Cerebellar cortex (tissue), 1 donor: Measurements from ENCODE around the gene MLC1.

Experiments
- DNase-seq: peaks from one replicate; pipeline ENCODE4 v3.0.0-alpha.2; 2015; ENCODE audit warnings: low spot score

Gene MLC1

GRCh38 chr22:50016308-50016987, 68.8 kb downstream of the MLC1 start:
- DNase-seq, result no peak

- DNase-seq, result no peak
Measured at GRCh38 chr22:50015451-50016307, 69.5 kb downstream of the MLC1 start.

DNA sequence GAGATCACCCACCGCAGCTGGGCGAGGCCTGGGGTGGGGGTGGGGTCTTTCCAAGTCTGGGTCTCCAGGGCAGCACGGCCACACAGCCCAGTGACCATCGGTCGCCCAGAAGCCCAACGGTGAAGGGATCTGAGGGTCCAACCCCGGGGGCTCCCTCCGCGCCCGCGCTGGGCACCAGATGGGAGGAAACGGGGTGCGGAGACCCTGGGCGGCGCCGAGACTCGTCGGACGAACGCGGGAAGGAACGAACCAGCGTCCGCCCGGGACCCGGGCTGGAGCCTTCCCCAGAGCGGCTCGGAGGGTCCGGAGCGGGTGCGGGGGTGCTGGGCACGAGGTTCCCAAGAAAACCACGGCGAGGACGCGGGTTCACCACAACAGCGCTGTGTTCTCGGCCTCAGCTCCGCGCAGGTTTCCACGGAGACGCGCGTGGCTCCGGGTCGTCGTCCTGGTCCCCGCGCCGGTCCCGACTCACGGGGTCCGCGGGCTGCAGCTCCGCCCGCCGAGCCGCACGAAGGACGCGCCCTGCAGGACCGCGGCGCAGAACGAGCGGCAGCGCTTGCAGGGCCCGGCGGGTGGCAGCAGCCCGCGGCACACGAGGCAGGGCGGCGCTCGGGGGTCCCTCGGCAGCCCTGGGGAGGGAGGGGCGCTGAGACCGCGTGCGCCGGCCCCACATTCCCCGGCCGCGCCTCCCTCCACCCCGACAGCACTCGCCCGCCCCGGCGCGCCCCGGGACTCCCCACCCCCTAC, 70.4 kb downstream of the MLC1 start:
- DNase-seq, result no peak

GRCh38 chr22:50014053-50014501, 71.1 kb downstream of the MLC1 start:
- no peak for DNase-seq

DNA sequence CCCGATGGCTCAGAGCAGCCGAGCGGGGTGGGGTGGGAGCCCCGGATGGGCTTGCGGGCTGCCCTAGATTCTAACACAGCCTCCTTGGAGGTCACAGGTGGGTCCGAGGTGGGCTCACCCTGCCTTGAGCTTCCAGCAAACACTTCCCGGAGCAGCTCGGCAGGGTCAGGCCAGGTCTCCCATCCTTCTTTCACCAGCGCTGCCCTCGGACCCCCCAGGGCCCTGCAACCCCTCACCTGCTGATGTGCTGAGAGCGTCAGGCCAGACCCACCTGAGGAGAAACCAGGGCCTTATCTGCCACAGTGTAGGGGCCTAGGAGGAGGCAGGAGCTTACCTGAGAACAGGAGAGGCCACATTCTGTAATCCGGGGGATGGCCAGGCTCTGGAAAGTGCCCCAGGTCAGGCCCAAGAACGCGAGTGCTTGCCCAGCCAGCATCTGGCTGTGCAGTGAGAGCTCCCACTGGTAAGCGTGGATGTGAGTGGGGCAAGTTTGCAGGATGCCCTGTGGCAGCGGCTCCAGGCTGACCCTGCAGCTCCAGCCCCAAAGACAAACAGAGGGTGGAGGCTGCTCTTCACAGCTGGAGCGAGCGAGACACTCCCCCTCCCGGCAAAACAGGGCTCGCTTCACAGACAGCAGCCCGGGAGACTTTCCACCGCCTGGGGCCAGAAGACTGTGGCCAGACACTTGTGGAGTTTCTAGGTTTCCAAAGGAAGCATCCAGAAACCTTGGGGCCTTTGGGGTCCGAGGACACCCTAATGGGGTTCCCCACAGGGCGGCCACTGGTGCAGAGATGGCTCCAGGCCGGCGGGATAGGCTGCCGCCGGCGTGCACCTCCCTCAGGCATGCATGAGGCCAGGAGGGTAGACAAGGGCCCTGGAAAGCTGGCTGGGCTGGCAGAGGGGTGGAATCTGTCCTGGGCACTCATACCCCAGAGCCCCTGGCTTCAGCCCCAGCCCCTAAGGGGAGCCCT, 72.7 kb downstream of the MLC1 start, which contains the start of gene IL17REL:
Gene IL17REL, minus strand, starts transcription at position 555 of the 971 bp plus-strand sequence. Its CDS starts 119 bp downstream, at position 436.
- no peak for DNase-seq

DNA sequence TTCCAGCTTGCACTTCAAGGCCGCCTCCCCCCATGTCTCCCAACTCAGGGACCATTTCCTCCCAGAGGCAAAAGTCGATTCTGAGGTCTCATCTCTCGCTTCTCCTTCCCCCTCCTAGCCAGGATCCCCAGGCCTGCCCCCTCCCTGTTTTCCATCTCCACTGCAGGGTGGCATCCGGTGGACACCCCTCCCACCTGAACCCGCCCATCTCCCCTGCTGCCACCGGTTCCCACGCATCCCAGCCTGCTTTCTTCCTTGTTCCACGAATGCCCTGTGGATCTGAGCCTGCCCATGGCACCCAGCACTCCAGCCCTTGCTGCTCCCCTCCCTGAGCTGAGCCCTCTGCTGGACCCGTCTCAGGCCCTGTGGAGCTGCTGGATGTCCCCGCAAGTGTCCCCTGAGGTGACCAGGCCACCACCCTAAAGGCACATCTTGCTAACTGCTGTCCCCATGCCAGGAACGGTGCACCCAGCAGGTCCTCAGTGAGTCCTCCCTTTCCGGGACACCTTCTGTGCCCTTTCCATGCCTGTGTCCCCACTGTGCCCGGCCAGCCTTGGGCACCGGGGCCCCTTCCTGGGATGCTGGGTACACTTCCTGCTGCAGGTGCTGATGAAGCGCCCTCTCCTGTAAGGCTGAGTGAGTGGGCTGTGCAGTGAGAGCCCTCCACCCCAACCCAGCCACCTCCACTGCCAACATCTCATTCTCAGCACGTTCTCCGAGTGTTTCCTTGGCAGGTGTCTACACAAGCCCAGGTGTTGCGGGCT, 73.6 kb downstream of the MLC1 start:
- no peak for DNase-seq

DNA sequence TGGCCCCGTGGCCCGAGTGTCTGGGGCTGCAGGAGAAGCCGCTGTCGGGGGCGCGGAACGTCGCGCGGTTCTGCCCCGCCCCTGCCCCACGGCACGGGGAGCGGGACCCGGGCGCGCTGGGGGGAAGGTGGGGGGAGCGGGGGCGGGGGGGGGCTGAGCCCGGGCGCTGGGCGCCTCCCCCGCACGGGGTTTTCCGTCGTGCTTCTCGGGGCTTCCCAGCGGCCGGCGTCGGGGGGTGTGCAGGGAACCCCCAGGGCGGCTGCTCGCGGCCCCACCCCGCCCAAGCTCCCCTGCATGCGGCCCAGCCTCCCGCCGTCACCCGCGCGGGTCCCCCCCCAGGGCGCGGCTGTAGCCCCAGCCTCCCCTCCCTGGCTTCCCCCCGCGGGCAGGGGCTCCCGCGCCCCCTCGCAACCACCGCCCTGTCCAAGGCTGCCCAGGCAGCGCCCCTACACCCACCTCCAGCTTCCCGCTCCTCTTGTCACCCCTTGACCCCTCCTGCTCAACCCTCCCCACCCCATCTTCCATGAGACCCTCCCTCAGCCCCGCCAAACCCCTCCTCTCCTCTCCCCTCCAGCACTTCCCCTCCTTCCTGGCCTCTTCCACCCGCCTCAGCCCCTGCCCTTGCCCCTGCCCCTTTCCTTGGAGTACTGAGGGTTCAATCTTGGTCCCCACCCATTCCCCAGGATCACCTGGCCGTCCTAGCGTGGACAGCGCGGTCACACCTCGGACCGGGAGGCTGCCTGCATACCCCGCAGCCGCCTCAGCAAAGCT, 74.4 kb downstream of the MLC1 start:
- no peak for DNase-seq

DNA sequence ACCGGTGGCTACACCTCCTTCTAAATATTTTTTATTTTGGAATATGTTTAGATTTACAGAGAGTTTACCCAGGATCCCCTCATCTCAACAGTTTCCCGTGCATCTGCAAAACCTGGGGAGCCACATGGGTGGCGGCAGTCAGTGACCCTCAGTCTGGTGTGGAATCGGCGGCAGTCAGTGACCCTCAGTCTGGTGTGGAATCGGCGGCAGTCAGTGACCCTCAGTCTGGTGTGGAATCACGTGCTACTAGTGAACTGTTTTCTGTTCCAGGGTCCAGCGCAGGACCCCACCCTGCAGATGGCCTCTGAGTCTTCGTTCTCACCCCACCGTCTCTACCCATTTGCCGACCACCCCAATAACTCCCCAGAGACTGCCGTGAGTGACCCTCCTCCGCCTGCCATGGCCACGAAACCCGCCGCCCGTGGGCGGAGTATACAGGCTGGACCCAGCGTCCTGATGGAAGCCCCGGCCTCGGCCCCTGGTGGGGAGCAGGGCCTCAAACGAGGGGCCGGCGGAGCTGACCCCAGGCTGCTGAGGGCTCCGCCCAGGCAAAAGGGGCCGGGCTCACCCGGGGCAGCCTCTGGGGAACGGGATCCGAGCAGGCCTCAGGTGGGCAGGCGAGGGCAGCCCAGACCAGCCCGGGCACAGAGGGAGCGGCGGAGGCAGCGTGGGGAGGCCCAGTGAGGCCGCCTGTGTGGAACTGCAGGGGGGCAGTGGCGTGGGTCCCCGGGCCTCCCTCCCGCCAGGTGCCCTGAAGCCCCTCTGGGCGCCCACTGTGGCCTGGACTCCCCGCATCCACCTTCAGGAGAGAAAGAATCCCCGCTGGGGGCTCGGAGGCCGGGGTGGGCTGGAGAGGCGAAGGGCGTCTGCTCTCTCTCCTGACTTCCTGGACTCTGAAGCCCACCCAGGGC, 75.2 kb downstream of the MLC1 start:
- DNase-seq, result no peak
